Neural cell (in vitro differentiated cells): ENCODE results near the gene SLAIN2.

Source experiments
- EP300 ChIP-seq: fragments of 450-650 bp; conservative IDR thresholded peaks from 2 replicates; pipeline ENCODE4 v1.6.1; 2014; ENCODE audit warnings: antibody characterized with exemption, mild to moderate bottlenecking, moderate library complexity; ENCODE audit not compliant: poor library complexity, severe bottlenecking
- EZH2 ChIP-seq: fragments of 200-600, 300-800 bp; shearing (Covaris generic), sonication (generic); IDR thresholded peaks from 2 replicates; pipeline ENCODE4 v1.6.1; 2014; ENCODE audit warnings: antibody characterized with exemption, low read length, borderline replicate concordance, mild to moderate bottlenecking; ENCODE audit not compliant: insufficient read depth, poor library complexity, severe bottlenecking
- MXI1 ChIP-seq: fragments of 450-650 bp; conservative IDR thresholded peaks from 2 replicates; pipeline ENCODE4 v1.6.1; 2014; ENCODE audit warnings: antibody characterized with exemption, mild to moderate bottlenecking; ENCODE audit not compliant: poor library complexity, severe bottlenecking
- POLR2AphosphoS5 ChIP-seq: IDR thresholded peaks from 2 replicates; pipeline ENCODE4 v1.6.1; 2012
- RAD21 ChIP-seq: fragments of 450-650 bp; conservative IDR thresholded peaks from 2 replicates; pipeline ENCODE4 v1.6.1; 2014; ENCODE audit warnings: antibody characterized with exemption, mild to moderate bottlenecking, moderate library complexity
- SMC3 ChIP-seq: fragments of 450-650 bp; conservative IDR thresholded peaks from 2 replicates; pipeline ENCODE4 v1.6.1; 2014; ENCODE audit warnings: antibody characterized with exemption, mild to moderate bottlenecking, moderate library complexity; ENCODE audit not compliant: poor library complexity
- TAF1 ChIP-seq: IDR thresholded peaks from 2 replicates; pipeline ENCODE4 v1.6.1; 2012; ENCODE audit warnings: low read depth
- TF ChIP-seq, protein P1 (sequence below): fragments of 450-650 bp; IDR thresholded peaks from 2 replicates; pipeline ENCODE4 v1.5.1; 2014; ENCODE audit warnings: antibody characterized with exemption, mild to moderate bottlenecking, moderate library complexity; ENCODE audit not compliant: poor library complexity, severe bottlenecking
- TF ChIP-seq, protein P2 (sequence below): IDR thresholded peaks from 2 replicates; pipeline ENCODE4 v1.6.1; 2012; ENCODE audit warnings: borderline replicate concordance

DNA sequence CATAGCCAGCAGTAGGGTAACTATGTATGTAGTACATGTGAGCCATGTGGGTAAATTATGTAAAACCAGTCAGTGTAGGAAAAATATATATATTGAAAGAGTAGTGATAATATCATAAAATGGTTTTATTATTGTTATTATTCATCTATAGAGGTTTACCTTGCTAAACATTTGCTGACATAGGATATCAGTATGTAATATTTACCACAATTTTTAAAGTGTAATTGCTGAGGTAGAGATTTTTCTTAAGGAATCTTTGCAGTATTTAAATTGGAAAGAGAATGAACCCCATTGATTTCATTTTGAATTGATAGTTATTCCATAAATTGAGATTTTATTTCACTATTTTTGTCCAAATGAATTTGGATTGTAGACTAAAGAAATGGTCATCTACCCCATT, 27.1 kb downstream of the SLAIN2 start:
- TF ChIP-seq RAD21 (no peak), POLR2AphosphoS5 (no peak), SMC3 (no peak), EP300 (no peak), EZH2 (no peak), TAF1 (no peak), MXI1 (no peak)
- TF ChIP-seq, protein P1, sequence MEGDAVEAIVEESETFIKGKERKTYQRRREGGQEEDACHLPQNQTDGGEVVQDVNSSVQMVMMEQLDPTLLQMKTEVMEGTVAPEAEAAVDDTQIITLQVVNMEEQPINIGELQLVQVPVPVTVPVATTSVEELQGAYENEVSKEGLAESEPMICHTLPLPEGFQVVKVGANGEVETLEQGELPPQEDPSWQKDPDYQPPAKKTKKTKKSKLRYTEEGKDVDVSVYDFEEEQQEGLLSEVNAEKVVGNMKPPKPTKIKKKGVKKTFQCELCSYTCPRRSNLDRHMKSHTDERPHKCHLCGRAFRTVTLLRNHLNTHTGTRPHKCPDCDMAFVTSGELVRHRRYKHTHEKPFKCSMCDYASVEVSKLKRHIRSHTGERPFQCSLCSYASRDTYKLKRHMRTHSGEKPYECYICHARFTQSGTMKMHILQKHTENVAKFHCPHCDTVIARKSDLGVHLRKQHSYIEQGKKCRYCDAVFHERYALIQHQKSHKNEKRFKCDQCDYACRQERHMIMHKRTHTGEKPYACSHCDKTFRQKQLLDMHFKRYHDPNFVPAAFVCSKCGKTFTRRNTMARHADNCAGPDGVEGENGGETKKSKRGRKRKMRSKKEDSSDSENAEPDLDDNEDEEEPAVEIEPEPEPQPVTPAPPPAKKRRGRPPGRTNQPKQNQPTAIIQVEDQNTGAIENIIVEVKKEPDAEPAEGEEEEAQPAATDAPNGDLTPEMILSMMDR: no peak
- TF ChIP-seq, protein P2, sequence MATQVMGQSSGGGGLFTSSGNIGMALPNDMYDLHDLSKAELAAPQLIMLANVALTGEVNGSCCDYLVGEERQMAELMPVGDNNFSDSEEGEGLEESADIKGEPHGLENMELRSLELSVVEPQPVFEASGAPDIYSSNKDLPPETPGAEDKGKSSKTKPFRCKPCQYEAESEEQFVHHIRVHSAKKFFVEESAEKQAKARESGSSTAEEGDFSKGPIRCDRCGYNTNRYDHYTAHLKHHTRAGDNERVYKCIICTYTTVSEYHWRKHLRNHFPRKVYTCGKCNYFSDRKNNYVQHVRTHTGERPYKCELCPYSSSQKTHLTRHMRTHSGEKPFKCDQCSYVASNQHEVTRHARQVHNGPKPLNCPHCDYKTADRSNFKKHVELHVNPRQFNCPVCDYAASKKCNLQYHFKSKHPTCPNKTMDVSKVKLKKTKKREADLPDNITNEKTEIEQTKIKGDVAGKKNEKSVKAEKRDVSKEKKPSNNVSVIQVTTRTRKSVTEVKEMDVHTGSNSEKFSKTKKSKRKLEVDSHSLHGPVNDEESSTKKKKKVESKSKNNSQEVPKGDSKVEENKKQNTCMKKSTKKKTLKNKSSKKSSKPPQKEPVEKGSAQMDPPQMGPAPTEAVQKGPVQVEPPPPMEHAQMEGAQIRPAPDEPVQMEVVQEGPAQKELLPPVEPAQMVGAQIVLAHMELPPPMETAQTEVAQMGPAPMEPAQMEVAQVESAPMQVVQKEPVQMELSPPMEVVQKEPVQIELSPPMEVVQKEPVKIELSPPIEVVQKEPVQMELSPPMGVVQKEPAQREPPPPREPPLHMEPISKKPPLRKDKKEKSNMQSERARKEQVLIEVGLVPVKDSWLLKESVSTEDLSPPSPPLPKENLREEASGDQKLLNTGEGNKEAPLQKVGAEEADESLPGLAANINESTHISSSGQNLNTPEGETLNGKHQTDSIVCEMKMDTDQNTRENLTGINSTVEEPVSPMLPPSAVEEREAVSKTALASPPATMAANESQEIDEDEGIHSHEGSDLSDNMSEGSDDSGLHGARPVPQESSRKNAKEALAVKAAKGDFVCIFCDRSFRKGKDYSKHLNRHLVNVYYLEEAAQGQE: no peak
